Activated gamma-delta T cell treated with anti-CD3 and anti-CD28 coated beads, Interleukin-2, amount 50 U/mL, for 16 hours (primary cell): ENCODE data around the gene PPP3CA.
"Not testable (repeated sequence)": the region's sequence is repeated elsewhere in the genome, so short reads cannot be mapped to it uniquely, and the experiment has no call there.

Source experiments
- DNase-seq: peaks from one replicate; pipeline ENCODE4 v3.0.0-alpha.2; 2020; ENCODE audit warnings: low read depth

PPP3CA gene

GRCh38 chr4:101211146-101211553 is 136.2 kb downstream of the PPP3CA start:
- no peak for DNase-seq

GRCh38 chr4:101210331-101210730 is 137.0 kb downstream of the PPP3CA start:
- DNase-seq, result no peak

GRCh38 chr4:101208171-101208570 is 139.2 kb downstream of the PPP3CA start:
- no peak for DNase-seq

- DNase-seq, result peak; percentile 19
Measured at GRCh38 chr4:101205916-101206315, 141.4 kb downstream of the PPP3CA start.

- no peak for DNase-seq
Measured at GRCh38 chr4:101201421-101201820, 145.9 kb downstream of the PPP3CA start.

- DNase-seq, result no peak
Measured at GRCh38 chr4:101200561-101200960, 146.8 kb downstream of the PPP3CA start.

- DNase-seq, result no peak
Measured at GRCh38 chr4:101199507-101200285, 147.6 kb downstream of the PPP3CA start.

- DNase-seq, result no peak
Measured at GRCh38 chr4:101198682-101199339, 148.5 kb downstream of the PPP3CA start.

- no peak for DNase-seq
Measured at GRCh38 chr4:101197350-101197749, 150.0 kb downstream of the PPP3CA start.

GRCh38 chr4:101192244-101192643 is 155.1 kb downstream of the PPP3CA start:
- no peak for DNase-seq

- no peak for DNase-seq
Measured at GRCh38 chr4:101191302-101192098, 155.8 kb downstream of the PPP3CA start.

GRCh38 chr4:101190751-101191150 is 156.6 kb downstream of the PPP3CA start:
- DNase-seq, result no peak

GRCh38 chr4:101188906-101189305 is 158.4 kb downstream of the PPP3CA start:
- no peak for DNase-seq

- DNase-seq, result no peak
Measured at GRCh38 chr4:101187841-101188240, 159.5 kb downstream of the PPP3CA start.

- no peak for DNase-seq
Measured at GRCh38 chr4:101186567-101187184, 160.7 kb downstream of the PPP3CA start.

- DNase-seq, result no peak
Measured at GRCh38 chr4:101184668-101185067, 162.7 kb downstream of the PPP3CA start.

- no peak for DNase-seq
Measured at GRCh38 chr4:101183666-101184373, 163.5 kb downstream of the PPP3CA start.

GRCh38 chr4:101183221-101183620 is 164.1 kb downstream of the PPP3CA start:
- DNase-seq, result no peak

GRCh38 chr4:101182688-101183087 is 164.6 kb downstream of the PPP3CA start:
- DNase-seq, result not testable (repeated sequence)

GRCh38 chr4:101178731-101179130 is 168.6 kb downstream of the PPP3CA start:
- no peak for DNase-seq

- no peak for DNase-seq
Measured at GRCh38 chr4:101177154-101177553, 170.2 kb downstream of the PPP3CA start.
